Measurements from ENCODE around the gene ATF2. TPM values are rescaled to one million over a fixed set of nuclear protein-coding genes. Genes with fewer than 3 reads are reported as not detected.

ATF2 gene
- total RNA-seq, 6 donors from 2014 or later: 16.6 to 63.4 (median 35.6) TPM

DNA sequence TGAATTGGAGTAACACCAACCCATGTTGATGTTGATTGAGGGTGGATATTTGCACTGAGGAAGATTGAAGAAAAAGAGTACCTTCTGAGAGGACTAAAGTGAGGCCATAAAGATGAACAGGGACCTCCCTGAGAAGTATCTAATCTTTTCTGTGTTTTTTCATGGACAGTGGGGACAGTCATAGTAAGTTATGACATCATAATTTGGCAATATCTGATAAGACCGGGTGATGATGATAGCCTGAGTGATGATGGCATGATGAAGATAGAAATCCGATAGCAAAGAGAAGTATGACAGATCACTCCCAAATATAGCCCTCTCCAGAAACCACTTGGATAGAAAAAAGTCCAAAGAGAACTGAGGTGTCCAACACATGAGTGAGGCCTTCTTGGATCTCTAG is 15.7 kb upstream of the ATF2 start:
- H3K4me1 ChIP-seq: peaks cover 8 to 15% (median 10%) of the 10 kb centered on the region in 4 donors
- 90 to 91% methylated on average over 2 of the region's 2 CpGs for WGBS, 2 donors
- no peaks in the 10 kb centered on the region for H3K27me3 ChIP-seq
- ATAC-seq (ENCODE audit: low FRiP score in 2 of 2) (no peak), DNase-seq (no peak)
- H3K9me3 ChIP-seq: no peaks in the 10 kb centered on the region
- no peak overlapping the region for H3K27ac ChIP-seq
- TF ChIP-seq, protein P1, sequence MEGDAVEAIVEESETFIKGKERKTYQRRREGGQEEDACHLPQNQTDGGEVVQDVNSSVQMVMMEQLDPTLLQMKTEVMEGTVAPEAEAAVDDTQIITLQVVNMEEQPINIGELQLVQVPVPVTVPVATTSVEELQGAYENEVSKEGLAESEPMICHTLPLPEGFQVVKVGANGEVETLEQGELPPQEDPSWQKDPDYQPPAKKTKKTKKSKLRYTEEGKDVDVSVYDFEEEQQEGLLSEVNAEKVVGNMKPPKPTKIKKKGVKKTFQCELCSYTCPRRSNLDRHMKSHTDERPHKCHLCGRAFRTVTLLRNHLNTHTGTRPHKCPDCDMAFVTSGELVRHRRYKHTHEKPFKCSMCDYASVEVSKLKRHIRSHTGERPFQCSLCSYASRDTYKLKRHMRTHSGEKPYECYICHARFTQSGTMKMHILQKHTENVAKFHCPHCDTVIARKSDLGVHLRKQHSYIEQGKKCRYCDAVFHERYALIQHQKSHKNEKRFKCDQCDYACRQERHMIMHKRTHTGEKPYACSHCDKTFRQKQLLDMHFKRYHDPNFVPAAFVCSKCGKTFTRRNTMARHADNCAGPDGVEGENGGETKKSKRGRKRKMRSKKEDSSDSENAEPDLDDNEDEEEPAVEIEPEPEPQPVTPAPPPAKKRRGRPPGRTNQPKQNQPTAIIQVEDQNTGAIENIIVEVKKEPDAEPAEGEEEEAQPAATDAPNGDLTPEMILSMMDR (IDR thresholded peaks at IDR 0.05): no peak
- TF ChIP-seq EP300 (IDR thresholded peaks at IDR 0.05): no peak
- no peak for TF ChIP-seq POLR2A (IDR thresholded peaks at IDR 0.05)
- TF ChIP-seq POLR2AphosphoS5 (IDR thresholded peaks at IDR 0.05): no peak
- no peak overlapping the region for H3K4me3 ChIP-seq
- H3K36me3 ChIP-seq: peaks cover 9 to 13% (median 10%) of the 10 kb centered on the region in 4 donors

DNA sequence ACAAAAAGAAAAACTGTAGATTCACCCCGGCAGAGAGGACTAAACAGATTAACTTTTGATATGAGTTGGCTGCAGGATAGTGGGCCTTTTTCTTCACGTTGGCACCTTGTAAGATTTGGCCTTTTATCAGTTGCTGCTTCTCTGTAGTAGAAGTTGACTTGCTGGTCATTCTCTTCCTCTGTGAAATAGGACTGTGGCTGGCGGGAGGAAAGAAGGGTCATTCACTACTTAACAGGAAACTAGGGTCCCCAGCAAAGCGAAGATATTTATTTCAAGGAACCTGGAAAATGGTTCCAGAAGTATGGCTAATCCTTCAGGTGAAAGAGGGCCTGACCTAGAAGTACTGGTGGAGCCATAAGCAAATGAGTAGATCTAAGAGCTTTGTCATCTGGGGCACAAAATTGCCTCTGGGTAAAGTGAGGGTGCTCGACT is 13.9 kb upstream of the ATF2 start:
- 47 to 51% methylated on average over 4 to 5 of the region's 5 CpGs for WGBS, 2 donors
- Histone ChIP-seq H3K27ac (peak overlapping the region; percentile 86 to 94 (median 89)), H3K27me3 (no peaks in the 10 kb centered on the region), H3K4me1 (peaks cover 8 to 15% (median 10%) of the 10 kb centered on the region in 4 donors), H3K36me3 (peaks cover 19 to 31% (median 24%) of the 10 kb centered on the region in 4 donors), H3K4me3 (peak overlapping the region; percentile 82 to 99 (median 88)), H3K9me3 (no peaks in the 10 kb centered on the region)
- TF ChIP-seq, protein P1 (IDR thresholded peaks at IDR 0.05): no peak
- no peak for TF ChIP-seq POLR2AphosphoS5 (IDR thresholded peaks at IDR 0.05)
- TF ChIP-seq EP300 (IDR thresholded peaks at IDR 0.05): no peak
- TF ChIP-seq POLR2A (IDR thresholded peaks at IDR 0.05): no peak
- no peak for DNase-seq
- ATAC-seq (ENCODE audit: low FRiP score in 2 of 2): no peak

DNA sequence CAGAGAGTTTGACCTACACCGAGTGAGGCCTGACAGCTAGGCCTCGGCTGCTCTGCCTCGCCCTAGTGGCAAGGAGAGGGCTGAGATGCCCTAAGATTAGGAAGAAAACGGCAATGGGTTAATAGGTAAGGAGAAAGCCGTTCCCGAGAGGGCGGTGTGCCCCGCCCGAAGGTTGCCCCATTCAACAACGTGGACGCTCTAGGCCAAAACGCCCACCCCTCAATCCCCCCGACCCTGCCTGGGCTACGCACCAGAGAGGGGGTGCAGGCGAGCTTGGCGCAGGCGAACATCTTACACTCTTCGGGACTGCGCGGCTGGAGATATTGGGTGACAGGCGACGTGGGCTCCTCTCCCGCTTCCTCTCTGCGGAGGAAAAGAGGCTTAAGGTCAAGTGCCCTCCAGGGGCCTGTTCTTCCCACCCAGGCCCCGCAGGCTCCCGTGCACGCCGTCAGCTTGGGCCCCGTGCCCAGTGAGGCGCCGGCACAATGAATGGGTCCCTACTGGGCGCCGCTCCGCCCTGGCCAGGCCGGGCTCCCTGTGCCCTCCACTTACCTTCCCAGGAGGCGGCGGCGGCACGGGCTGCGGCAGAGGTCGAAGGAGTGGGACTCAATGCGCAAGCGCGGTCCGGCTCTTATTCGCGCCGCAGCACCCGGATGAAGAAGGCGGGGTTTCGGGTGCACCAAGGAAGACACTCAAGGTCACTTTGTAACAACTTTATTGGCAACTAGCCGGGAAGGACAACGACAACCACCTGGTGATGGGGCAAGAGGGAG is 13.3 kb upstream of the ATF2 start, which contains the start of gene ATP5MC3:
TSS of gene ATP5MC3 (minus strand) at position 607 of the 773 bp plus-strand sequence. CDS start at position 290, 317 bp downstream.
- peak within 1 kb of the TSS; percentile 86 to 94 (median 89) for H3K27ac ChIP-seq
- no peaks in the 10 kb centered on the region for H3K9me3 ChIP-seq
- TF ChIP-seq POLR2AphosphoS5 (IDR thresholded peaks at IDR 0.05): peak; percentile 89 to 96
- TF ChIP-seq, protein P1 (IDR thresholded peaks at IDR 0.05): peak in 2 of 6 experiments; percentile 12 to 19
- peak in 3 of 4 donors; percentile 34 to 85 (median 63) for TF ChIP-seq POLR2A (IDR thresholded peaks at IDR 0.05)
- no peak for TF ChIP-seq EP300 (IDR thresholded peaks at IDR 0.05)
- DNase-seq (peak; percentile 96 to 97), ATAC-seq (ENCODE audit: low FRiP score in 2 of 2) (peak; percentile 91 to 99)
- peaks cover 19 to 33% (median 27%) of the 10 kb centered on the region in 4 donors for H3K36me3 ChIP-seq
- 1 to 2% methylated on average over 19 to 51 of the region's 53 CpGs for WGBS, 2 donors
- peaks cover 8 to 15% (median 10%) of the 10 kb centered on the region in 4 donors for H3K4me1 ChIP-seq
- peak within 1 kb of the TSS; percentile 82 to 99 (median 88) for H3K4me3 ChIP-seq
- no peaks in the 10 kb centered on the region for H3K27me3 ChIP-seq

DNA sequence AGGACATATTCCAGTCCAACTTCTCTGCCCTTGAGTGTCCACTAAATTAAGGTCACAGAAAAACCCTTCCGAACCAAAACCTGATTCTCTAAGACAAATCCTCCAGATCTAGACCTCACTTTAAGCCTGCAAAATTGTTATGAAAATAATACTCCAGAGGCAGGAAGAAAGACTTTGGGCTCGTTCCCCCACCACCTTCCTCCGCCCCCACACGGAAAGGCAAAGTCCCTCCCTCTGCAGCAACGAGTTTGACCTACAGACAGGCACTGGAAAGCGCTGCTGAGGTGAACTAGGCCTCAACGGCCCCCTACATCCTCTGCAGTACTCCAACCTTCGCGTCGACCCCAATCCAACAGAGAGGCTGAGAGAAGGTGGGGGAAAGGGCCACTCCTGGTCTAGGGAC is 12.7 kb upstream of the ATF2 start:
- DNase-seq (peak in 1 of 2 donors; percentile 32), ATAC-seq (ENCODE audit: low FRiP score in 2 of 2) (peak; percentile 77 to 83)
- H3K27me3 ChIP-seq: no peaks in the 10 kb centered on the region
- peaks cover 8 to 15% (median 10%) of the 10 kb centered on the region in 4 donors for H3K4me1 ChIP-seq
- TF ChIP-seq POLR2A (IDR thresholded peaks at IDR 0.05) (no peak), POLR2AphosphoS5 (IDR thresholded peaks at IDR 0.05) (no peak), EP300 (IDR thresholded peaks at IDR 0.05) (no peak)
- TF ChIP-seq, protein P1 (IDR thresholded peaks at IDR 0.05): no peak
- no peaks in the 10 kb centered on the region for H3K9me3 ChIP-seq
- H3K36me3 ChIP-seq: peaks cover 19 to 37% (median 27%) of the 10 kb centered on the region in 4 donors
- H3K4me3 ChIP-seq: peak overlapping the region; percentile 82 to 99 (median 88)
- H3K27ac ChIP-seq: peak overlapping the region; percentile 86 to 94 (median 89)
- 7 to 8% methylated on average over 10 of the region's 10 CpGs for WGBS, 2 donors

All from upper lobe of left lung (tissue), 6 donors.